HEK293T (cell line): ENCODE measurements around the gene ZIC4.

ENCODE experiments used
- ARNT ChIP-seq: fragments of 450-650 bp; IDR thresholded peaks from 2 replicates; pipeline ENCODE4 v1.6.1; 2017; ENCODE audit warnings: mild to moderate bottlenecking
- SP1 ChIP-seq: fragments of 450-650 bp; IDR thresholded peaks from 2 replicates; pipeline ENCODE4 v1.6.1; 2017
- SUZ12 ChIP-seq: fragments of 450-650 bp; IDR thresholded peaks from 2 replicates; pipeline ENCODE4 v1.6.1; 2016; ENCODE audit warnings: mild to moderate bottlenecking
- TARDBP ChIP-seq: fragments of 450-650 bp; IDR thresholded peaks from 2 replicates; pipeline ENCODE4 v1.6.1; 2016
- TF ChIP-seq, protein P1 (sequence below): fragments of 450-650 bp; IDR thresholded peaks from 2 replicates; pipeline ENCODE4 v1.6.1; 2016

GRCh38 chr3:147397155-147397874 lies 9.0 kb downstream of the ZIC4 start:
- TF ChIP-seq SUZ12: no peak
- TF ChIP-seq TARDBP: no peak
- TF ChIP-seq, protein P1, sequence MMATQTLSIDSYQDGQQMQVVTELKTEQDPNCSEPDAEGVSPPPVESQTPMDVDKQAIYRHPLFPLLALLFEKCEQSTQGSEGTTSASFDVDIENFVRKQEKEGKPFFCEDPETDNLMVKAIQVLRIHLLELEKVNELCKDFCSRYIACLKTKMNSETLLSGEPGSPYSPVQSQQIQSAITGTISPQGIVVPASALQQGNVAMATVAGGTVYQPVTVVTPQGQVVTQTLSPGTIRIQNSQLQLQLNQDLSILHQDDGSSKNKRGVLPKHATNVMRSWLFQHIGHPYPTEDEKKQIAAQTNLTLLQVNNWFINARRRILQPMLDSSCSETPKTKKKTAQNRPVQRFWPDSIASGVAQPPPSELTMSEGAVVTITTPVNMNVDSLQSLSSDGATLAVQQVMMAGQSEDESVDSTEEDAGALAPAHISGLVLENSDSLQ: no peak
- no peak for TF ChIP-seq ARNT
- no peak for TF ChIP-seq SP1
